ENCODE data around the gene TRIM27.

DNA sequence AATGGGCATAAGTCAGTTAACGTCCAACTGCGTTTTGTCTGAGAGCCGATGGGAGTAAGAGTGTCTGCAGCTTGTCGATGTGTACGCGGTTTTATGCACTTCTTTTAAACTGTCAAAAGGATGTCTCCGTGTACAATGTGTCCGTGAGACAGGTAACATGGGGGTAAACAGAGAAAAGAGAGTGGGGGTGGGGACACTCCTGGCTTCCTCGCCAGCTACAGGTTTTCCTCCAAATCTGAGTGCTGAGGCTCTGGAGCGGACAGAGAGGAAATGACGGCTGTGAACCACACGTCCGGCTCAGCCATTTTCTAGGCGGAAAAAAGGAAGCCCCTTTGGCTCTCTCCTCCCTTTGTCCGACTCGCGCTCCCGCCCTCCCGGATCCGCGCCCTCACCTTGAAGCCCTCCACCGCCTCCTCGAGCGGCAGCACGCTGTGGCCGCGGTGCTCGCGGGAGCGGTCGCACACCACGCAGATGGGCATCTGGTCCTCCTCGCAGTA lies 916 bp downstream of the TRIM27 start:
- TF ChIP-seq CTCF (conservative IDR thresholded peaks at IDR 0.05 in 1 of 2, IDR thresholded peaks at IDR 0.05 in 1 of 2; ENCODE audit: low read depth in 1 of 2, low read length in 2 of 2) (no peak), EZH2 (IDR thresholded peaks at IDR 0.05; ENCODE audit: low read length, missing control alignments) (no peak)
